PFSK-1 (cell line): ENCODE results near the gene ANO4.

Experiments
- SIN3A ChIP-seq: IDR thresholded peaks from 2 replicates; pipeline ENCODE4 v1.6.1; 2012; ENCODE audit warnings: mild to moderate bottlenecking, low read length, moderate library complexity, borderline replicate concordance; ENCODE audit not compliant: insufficient read depth
- TF ChIP-seq, protein P1 (sequence below), 2 experiments: IDR thresholded peaks; 2 replicates each; pipeline versions ENCODE4 v1.6.1 to v1.8.0; 2011 to 2012; ENCODE audit warnings: low read depth in 2 of 2, low read length in 2 of 2, control low read depth in 1 of 2, inconsistent platforms in 1 of 2, mild to moderate bottlenecking in 1 of 2, moderate library complexity in 1 of 2; ENCODE audit not compliant: insufficient read depth in 1 of 2

DNA sequence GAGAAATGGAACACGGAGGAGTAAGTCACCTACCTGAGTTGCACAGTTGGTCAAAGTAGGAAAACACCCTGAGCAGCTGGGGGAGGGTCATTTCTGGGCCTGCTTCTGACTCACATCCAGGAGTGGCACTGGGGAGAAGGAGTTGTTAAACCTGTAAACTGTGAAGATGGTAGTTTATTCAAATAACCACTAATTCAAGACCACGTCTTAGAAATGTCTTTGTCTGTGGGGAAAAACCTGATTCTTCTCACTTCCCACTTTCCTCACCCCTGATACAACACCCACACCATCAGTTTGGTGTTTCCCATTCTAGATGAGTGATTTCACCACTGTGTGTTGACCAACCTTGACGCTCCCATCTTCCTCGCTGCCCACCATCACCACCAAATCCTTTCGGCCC lies 207.1 kb downstream of the ANO4 start:
- TF ChIP-seq SIN3A: no peak
- TF ChIP-seq, protein P1, sequence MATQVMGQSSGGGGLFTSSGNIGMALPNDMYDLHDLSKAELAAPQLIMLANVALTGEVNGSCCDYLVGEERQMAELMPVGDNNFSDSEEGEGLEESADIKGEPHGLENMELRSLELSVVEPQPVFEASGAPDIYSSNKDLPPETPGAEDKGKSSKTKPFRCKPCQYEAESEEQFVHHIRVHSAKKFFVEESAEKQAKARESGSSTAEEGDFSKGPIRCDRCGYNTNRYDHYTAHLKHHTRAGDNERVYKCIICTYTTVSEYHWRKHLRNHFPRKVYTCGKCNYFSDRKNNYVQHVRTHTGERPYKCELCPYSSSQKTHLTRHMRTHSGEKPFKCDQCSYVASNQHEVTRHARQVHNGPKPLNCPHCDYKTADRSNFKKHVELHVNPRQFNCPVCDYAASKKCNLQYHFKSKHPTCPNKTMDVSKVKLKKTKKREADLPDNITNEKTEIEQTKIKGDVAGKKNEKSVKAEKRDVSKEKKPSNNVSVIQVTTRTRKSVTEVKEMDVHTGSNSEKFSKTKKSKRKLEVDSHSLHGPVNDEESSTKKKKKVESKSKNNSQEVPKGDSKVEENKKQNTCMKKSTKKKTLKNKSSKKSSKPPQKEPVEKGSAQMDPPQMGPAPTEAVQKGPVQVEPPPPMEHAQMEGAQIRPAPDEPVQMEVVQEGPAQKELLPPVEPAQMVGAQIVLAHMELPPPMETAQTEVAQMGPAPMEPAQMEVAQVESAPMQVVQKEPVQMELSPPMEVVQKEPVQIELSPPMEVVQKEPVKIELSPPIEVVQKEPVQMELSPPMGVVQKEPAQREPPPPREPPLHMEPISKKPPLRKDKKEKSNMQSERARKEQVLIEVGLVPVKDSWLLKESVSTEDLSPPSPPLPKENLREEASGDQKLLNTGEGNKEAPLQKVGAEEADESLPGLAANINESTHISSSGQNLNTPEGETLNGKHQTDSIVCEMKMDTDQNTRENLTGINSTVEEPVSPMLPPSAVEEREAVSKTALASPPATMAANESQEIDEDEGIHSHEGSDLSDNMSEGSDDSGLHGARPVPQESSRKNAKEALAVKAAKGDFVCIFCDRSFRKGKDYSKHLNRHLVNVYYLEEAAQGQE (IDR thresholded peaks at IDR 0.05; ENCODE audit: insufficient read depth in 1 of 2, low read depth in 2 of 2, low read length in 2 of 2): no peak
